GM12864 (cell line): Measurements from ENCODE around the gene CDH12.
"Not testable (repeated sequence)": the region's sequence is repeated elsewhere in the genome, so short reads cannot be mapped to it uniquely, and the experiment has no call there.

Source experiments
- DNase-seq: peaks from one replicate; pipeline ENCODE4 v3.0.0-alpha.2; 2011; ENCODE audit warnings: low read depth
- H3K4me3 ChIP-seq: 2 replicates; pipeline ENCODE4 v1.5.1; 2011; ENCODE audit warnings: mild to moderate bottlenecking, low read depth, low read length, control low read depth
- TF ChIP-seq, protein P1 (sequence below): IDR thresholded peaks from 2 replicates; pipeline ENCODE4 v1.5.1; 2011; ENCODE audit warnings: low read depth, mild to moderate bottlenecking, moderate library complexity, low read length, control low read depth, inconsistent platforms; ENCODE audit errors: missing control alignments

CDH12 gene

DNA sequence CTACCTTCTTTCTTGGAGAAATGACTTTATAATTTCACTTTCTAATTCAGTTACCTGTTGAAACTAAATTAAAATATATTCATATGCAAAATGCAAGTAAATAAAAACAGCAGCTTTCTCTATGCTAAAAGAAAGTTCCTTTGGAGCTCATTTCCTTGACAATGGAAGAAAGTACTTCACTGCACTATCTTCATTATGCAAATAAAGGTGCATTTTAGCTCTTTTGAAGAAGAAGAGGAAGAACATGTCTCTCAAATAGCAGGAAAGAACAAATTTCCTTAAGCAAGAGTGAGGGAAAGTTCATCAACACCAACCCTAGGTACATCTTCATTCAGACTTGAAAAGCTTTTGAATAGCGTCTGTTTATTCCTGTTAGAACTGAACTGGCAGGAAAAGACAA, 901.6 kb downstream of the CDH12 start:
- H3K4me3 ChIP-seq, DNase-seq: not testable (repeated sequence)

DNA sequence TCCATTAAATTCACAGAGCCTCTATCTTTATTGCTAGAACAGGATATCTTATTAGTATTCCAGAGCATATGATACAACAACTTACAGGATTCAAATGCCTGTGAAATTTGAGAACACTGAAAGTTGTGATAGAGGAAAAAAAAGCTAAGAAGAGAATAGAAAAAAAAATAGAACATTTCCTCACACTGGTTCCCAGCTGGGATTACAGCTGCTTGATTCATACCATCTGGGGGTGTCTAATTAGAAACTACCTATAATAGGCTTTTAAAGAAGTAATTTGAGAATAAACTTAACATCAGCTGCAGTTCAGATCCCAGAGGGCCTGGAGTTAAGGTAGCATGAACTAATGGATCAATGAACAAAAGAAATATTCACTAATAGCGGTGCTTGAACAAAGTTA, 922.0 kb downstream of the CDH12 start:
- TF ChIP-seq, protein P1, sequence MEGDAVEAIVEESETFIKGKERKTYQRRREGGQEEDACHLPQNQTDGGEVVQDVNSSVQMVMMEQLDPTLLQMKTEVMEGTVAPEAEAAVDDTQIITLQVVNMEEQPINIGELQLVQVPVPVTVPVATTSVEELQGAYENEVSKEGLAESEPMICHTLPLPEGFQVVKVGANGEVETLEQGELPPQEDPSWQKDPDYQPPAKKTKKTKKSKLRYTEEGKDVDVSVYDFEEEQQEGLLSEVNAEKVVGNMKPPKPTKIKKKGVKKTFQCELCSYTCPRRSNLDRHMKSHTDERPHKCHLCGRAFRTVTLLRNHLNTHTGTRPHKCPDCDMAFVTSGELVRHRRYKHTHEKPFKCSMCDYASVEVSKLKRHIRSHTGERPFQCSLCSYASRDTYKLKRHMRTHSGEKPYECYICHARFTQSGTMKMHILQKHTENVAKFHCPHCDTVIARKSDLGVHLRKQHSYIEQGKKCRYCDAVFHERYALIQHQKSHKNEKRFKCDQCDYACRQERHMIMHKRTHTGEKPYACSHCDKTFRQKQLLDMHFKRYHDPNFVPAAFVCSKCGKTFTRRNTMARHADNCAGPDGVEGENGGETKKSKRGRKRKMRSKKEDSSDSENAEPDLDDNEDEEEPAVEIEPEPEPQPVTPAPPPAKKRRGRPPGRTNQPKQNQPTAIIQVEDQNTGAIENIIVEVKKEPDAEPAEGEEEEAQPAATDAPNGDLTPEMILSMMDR, result no peak
- H3K4me3 ChIP-seq, result no peak overlapping the region
- no peak for DNase-seq

DNA sequence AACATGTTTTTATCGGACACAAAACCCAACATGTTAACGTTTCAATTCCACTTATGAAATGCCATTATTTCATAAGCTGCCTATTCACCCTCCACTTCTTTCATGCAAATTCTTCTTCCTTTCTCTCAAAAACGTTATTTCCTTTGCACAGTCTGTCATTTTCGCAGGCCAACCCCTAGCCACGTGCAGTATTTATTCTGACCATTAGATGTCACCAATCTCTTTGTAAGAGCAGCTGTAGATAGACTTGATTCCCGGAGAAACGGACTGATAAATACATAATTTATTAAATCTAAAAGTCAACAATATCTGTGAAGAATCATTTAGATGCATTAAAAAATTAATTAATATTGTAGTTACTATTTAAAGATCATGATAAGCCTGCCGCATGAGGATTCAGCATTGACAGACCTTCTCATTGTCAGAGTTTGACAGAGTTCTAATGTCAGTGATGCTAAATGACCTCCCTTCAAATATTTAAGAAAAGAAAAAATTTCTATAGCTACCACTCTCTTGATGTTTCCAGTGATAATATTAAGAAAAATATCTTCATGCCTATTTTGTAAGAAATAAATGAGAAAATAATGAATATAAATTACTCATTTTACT, 933.6 kb downstream of the CDH12 start:
- peak; percentile 10 for DNase-seq
- TF ChIP-seq, protein P1, result peak; percentile 48

DNA sequence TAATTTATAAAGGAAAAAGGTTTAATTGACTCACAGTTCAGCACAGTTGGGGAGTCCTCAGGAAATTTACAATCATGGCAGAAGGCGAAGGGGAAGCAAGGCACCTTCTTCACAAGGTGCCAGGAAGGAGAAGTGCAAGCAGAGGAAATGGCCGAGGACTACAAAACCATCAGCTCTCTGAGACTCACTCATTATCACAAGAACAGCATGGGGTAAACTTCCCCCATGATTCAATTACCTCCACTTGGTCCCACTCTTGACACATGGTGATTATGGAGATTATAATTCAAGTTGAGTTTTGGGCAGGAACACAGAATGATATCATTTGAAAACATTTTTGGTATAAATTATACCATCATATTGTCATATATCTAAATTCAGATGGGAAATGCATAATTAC, 934.7 kb downstream of the CDH12 start:
- DNase-seq, result no peak
- TF ChIP-seq, protein P1, result no peak
- H3K4me3 ChIP-seq, result no peak overlapping the region

More for the DNA sequence above, 933.6 kb downstream of the CDH12 start:
- H3K4me3 ChIP-seq, result no peak overlapping the region

DNA sequence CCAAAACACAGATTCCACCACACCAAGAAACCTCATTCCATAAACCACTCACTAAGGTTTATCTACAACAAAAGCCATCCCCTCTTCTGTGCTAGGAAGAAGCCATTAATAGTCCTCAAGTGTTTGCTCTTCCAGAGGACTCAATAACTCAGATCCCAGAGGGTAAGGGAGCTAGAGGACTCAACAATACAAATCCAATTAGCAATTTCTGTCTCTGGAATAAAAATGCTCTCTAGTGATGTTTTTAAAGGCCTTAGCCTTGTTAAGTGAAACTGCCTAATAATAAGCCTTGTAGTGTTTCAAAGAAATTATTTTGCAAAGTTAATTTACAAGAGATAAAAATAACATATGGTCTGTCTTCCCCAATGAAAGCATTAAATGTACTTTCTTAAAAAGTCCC, 942.4 kb downstream of the CDH12 start:
- TF ChIP-seq, protein P1, result no peak
- no peak overlapping the region for H3K4me3 ChIP-seq
- no peak for DNase-seq

DNA sequence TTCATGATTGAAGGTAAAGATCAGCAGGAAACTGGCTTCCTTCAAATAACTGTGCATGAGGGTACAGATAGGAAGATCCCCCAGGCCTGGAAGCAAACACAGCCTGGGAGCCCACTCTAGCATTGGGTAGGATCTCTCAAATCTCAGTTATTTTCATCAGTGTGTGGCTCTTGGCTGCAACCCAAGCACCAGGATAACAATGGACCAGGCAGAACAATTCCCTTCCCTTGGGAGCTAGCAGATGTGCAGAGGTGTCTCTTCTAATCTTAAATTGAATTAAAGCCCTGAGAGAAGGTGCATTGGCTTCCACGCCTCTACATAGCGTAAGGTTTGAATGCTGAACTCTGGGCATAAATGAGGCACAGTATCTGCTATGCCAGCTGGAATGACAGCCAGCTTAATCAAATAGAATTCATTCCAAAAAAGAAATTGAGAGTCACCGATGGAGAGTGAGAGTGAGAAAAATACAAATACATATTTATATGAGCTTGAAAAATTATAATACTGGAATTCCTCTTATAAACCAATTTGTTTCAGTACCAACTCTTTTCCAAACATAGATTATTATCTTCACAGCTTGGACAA, 957.3 kb downstream of the CDH12 start:
- H3K4me3 ChIP-seq, result no peak overlapping the region
- TF ChIP-seq, protein P1, result no peak
- no peak for DNase-seq

DNA sequence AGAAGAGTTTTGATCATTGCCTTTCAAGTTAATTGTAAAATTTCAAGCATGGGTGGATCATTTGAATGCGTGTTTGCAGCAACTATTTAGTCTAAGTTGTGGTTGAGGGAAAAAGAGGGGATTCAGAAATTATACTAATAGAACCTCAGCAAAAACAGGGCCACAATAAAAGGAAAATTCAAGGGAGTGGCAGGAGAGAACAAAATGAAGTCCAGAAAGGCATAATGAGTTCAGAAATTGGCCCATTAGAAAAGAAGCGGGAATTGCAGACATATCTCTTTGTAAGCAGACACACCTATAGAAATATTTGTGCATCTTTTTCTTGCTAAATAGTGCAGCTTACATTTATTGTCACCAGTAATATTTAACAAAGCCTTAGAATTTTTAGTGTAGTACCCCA, 960.0 kb downstream of the CDH12 start:
- DNase-seq, result no peak
- no peak overlapping the region for H3K4me3 ChIP-seq
- TF ChIP-seq, protein P1, result no peak
